ENCODE data around the gene FMN1.

Gene FMN1

GRCh38 chr15:33190539-33190938 lies 4.0 kb downstream of the FMN1 start:
- POLR2A ChIA-PET, result no interaction called here
- CTCF ChIA-PET, result no interaction called here
- DNase-seq (ENCODE audit: extremely low spot score), result no peak
- TF ChIP-seq BHLHE40 (IDR thresholded peaks at IDR 0.05; ENCODE audit: borderline replicate concordance) (no peak), ARNT (IDR thresholded peaks at IDR 0.05) (no peak), HDGF (IDR thresholded peaks at IDR 0.05; ENCODE audit: borderline replicate concordance) (no peak)

GRCh38 chr15:33188641-33189257 lies 5.8 kb downstream of the FMN1 start:
- DNase-seq (ENCODE audit: extremely low spot score), result no peak
- TF ChIP-seq SP1 (IDR thresholded peaks at IDR 0.05) (no peak), ARNT (IDR thresholded peaks at IDR 0.05) (no peak), PKNOX1 (IDR thresholded peaks at IDR 0.05) (no peak), ZNF384 (IDR thresholded peaks at IDR 0.05) (no peak), SUZ12 (IDR thresholded peaks at IDR 0.05) (no peak), LEF1 (IDR thresholded peaks at IDR 0.05; ENCODE audit: borderline replicate concordance) (no peak), FOXA1 (IDR thresholded peaks at IDR 0.05) (no peak), HDGF (IDR thresholded peaks at IDR 0.05; ENCODE audit: borderline replicate concordance) (no peak), BHLHE40 (IDR thresholded peaks at IDR 0.05; ENCODE audit: borderline replicate concordance) (no peak), TARDBP (IDR thresholded peaks at IDR 0.05) (no peak), ELF4 (IDR thresholded peaks at IDR 0.05) (no peak), CTBP1 (IDR thresholded peaks at IDR 0.05; ENCODE audit: borderline replicate concordance) (no peak), NFRKB (IDR thresholded peaks at IDR 0.05) (no peak), L3MBTL2 (conservative IDR thresholded peaks at IDR 0.05) (no peak), FOXK2 (IDR thresholded peaks at IDR 0.05) (no peak), FOXM1 (IDR thresholded peaks at IDR 0.05; ENCODE audit: borderline replicate concordance) (no peak)
- ChIA-PET CTCF (interaction anchor here (0.7 kb wide), 1 partner anchor 550 kb away, joined by 3 read pairs; no protein-coding TSS in a partner anchor), POLR2A (no interaction called here)

GRCh38 chr15:33188159-33188558 lies 6.4 kb downstream of the FMN1 start:
- CTCF ChIA-PET, result no interaction called here
- POLR2A ChIA-PET, result no interaction called here
- no peak for DNase-seq (ENCODE audit: extremely low spot score)
- TF ChIP-seq TARDBP (IDR thresholded peaks at IDR 0.05), result no peak
- TF ChIP-seq CTBP1 (IDR thresholded peaks at IDR 0.05; ENCODE audit: borderline replicate concordance), result no peak
- TF ChIP-seq ARNT (IDR thresholded peaks at IDR 0.05), result no peak
- TF ChIP-seq BHLHE40 (IDR thresholded peaks at IDR 0.05; ENCODE audit: borderline replicate concordance), result no peak
- no peak for TF ChIP-seq FOXA1 (IDR thresholded peaks at IDR 0.05)
- no peak for TF ChIP-seq ZNF384 (IDR thresholded peaks at IDR 0.05)
- no peak for TF ChIP-seq HDGF (IDR thresholded peaks at IDR 0.05; ENCODE audit: borderline replicate concordance)
- TF ChIP-seq L3MBTL2 (conservative IDR thresholded peaks at IDR 0.05), result no peak
- no peak for TF ChIP-seq NFRKB (IDR thresholded peaks at IDR 0.05)

- POLR2A ChIA-PET, result no interaction called here
- no peak for DNase-seq (ENCODE audit: extremely low spot score)
- TF ChIP-seq FOXK2 (IDR thresholded peaks at IDR 0.05), result no peak
- TF ChIP-seq HDGF (IDR thresholded peaks at IDR 0.05; ENCODE audit: borderline replicate concordance), result no peak
- no peak for TF ChIP-seq L3MBTL2 (conservative IDR thresholded peaks at IDR 0.05)
- TF ChIP-seq BHLHE40 (IDR thresholded peaks at IDR 0.05; ENCODE audit: borderline replicate concordance), result no peak
- no peak for TF ChIP-seq SP1 (IDR thresholded peaks at IDR 0.05)
- no peak for TF ChIP-seq ZNF384 (IDR thresholded peaks at IDR 0.05)
- no peak for TF ChIP-seq FOXM1 (IDR thresholded peaks at IDR 0.05; ENCODE audit: borderline replicate concordance)
- TF ChIP-seq ARNT (IDR thresholded peaks at IDR 0.05), result no peak
- TF ChIP-seq SUZ12 (IDR thresholded peaks at IDR 0.05), result no peak
- TF ChIP-seq NFRKB (IDR thresholded peaks at IDR 0.05), result no peak
- TF ChIP-seq FOXA1 (IDR thresholded peaks at IDR 0.05), result no peak
- CTCF ChIA-PET, result no interaction called here
Observed at GRCh38 chr15:33183334-33183733, 11.2 kb downstream of the FMN1 start.

GRCh38 chr15:33182926-33183325 lies 11.6 kb downstream of the FMN1 start:
- no peak for DNase-seq (ENCODE audit: extremely low spot score)
- CTCF ChIA-PET, result no interaction called here
- POLR2A ChIA-PET, result no interaction called here
- TF ChIP-seq CTBP1 (IDR thresholded peaks at IDR 0.05; ENCODE audit: borderline replicate concordance) (no peak), FOXK2 (IDR thresholded peaks at IDR 0.05) (no peak), FOXM1 (IDR thresholded peaks at IDR 0.05; ENCODE audit: borderline replicate concordance) (no peak), FOXA1 (IDR thresholded peaks at IDR 0.05) (no peak), BHLHE40 (IDR thresholded peaks at IDR 0.05; ENCODE audit: borderline replicate concordance) (no peak), ZNF384 (IDR thresholded peaks at IDR 0.05) (no peak), HDGF (IDR thresholded peaks at IDR 0.05; ENCODE audit: borderline replicate concordance) (no peak), NFRKB (IDR thresholded peaks at IDR 0.05) (no peak), ARNT (IDR thresholded peaks at IDR 0.05) (no peak)

- no peak for DNase-seq (ENCODE audit: extremely low spot score)
- ChIA-PET CTCF (no interaction called here), POLR2A (no interaction called here)
- TF ChIP-seq FOXM1 (IDR thresholded peaks at IDR 0.05; ENCODE audit: borderline replicate concordance), result no peak
- TF ChIP-seq ARNT (IDR thresholded peaks at IDR 0.05), result no peak
- no peak for TF ChIP-seq TARDBP (IDR thresholded peaks at IDR 0.05)
- TF ChIP-seq SP1 (IDR thresholded peaks at IDR 0.05), result no peak
- TF ChIP-seq FOXK2 (IDR thresholded peaks at IDR 0.05), result no peak
- no peak for TF ChIP-seq BHLHE40 (IDR thresholded peaks at IDR 0.05; ENCODE audit: borderline replicate concordance)
- TF ChIP-seq FOXA1 (IDR thresholded peaks at IDR 0.05), result no peak
- TF ChIP-seq HDGF (IDR thresholded peaks at IDR 0.05; ENCODE audit: borderline replicate concordance), result no peak
- TF ChIP-seq CTBP1 (IDR thresholded peaks at IDR 0.05; ENCODE audit: borderline replicate concordance), result no peak
- no peak for TF ChIP-seq PKNOX1 (IDR thresholded peaks at IDR 0.05)
- no peak for TF ChIP-seq LEF1 (IDR thresholded peaks at IDR 0.05; ENCODE audit: borderline replicate concordance)
- no peak for TF ChIP-seq NFRKB (IDR thresholded peaks at IDR 0.05)
- no peak for TF ChIP-seq L3MBTL2 (conservative IDR thresholded peaks at IDR 0.05)
- no peak for TF ChIP-seq ZNF384 (IDR thresholded peaks at IDR 0.05)
- TF ChIP-seq ELF4 (IDR thresholded peaks at IDR 0.05), result no peak
- no peak for TF ChIP-seq SUZ12 (IDR thresholded peaks at IDR 0.05)
Observed at GRCh38 chr15:33182278-33182905, 12.1 kb downstream of the FMN1 start.

Data from HEK293T (cell line).